KG1 (cell line): Measurements from ENCODE around the gene PHF21B.
"Not testable (repeated sequence)": the region's sequence is repeated elsewhere in the genome, so short reads cannot be mapped to it uniquely, and the experiment has no call there.

Experiments
- DNase-seq: peaks from one replicate; lab custom pipeline; 2025; lab: John Stamatoyannopoulos, UW

The PHF21B gene

DNA sequence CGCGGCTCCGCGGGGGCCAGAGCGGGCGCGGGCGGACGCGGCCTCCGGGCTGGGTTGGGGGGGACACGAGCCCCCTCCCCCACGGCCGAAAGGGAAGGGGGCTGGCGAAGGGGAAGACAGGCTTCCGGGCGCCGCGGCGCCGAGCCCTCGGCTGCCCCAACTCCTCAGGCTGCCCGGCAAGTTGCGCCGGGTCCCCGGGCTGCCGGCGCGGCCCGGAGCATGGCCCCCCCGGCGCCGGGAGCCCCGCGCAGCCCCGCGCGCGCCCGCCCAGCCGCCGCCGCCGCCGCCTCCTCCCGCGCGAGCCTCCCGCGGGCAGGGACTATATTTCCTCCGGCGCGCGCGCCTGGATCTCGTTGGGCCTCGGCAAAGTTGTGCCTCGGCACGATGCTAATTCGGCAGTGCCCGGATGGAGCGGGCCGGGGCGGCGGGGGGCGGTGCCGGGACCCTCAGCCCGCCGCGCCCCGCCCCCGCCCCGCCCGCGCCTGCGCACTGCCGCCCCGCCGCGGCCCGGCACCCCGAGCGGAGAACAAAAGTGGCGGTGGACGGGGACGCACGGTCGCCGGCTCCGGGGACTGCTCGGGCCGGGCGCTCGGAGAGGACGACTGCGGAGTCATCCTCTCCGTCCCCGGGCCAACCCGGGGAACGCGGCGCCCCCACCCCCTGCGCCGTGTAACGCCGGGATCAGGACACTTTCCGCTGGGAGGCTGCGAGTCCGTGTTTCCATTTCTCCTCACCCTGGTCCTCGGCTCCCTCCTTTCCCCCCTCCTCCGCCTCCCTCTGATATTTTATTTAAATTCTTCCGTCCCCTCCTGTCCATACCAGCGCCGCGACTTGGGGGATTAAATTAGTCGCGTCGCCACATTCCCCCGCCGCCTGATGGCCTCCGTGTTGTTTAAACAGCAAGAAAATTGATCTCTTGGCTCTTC is at the start of gene PHF21B:
PHF21B (minus strand) TSS at position 400 of the 926 bp plus-strand sequence. CDS start 456 bp downstream, outside the sequence.
- DNase-seq, result no peak

DNA sequence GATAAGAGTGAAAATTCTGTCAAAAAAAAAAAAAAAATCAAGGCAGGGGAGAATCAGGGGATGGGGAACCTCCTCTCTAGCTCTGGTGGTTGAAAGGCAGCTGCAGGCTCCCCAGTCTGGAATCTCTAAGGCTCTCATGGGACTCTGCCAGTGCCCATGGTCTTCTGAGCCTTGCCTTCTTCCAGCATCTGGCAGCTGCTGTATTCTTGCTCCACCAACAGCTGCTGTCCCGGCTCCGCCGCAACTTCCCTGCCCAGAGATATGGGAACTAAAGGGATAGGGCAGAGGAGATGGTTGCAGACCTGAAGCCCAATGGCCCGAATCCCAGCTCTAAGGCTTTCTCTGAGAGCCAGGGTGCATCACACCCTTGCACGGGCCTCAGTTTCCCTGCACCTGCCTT is 49.5 kb upstream of the PHF21B start:
- DNase-seq, result no peak

DNA sequence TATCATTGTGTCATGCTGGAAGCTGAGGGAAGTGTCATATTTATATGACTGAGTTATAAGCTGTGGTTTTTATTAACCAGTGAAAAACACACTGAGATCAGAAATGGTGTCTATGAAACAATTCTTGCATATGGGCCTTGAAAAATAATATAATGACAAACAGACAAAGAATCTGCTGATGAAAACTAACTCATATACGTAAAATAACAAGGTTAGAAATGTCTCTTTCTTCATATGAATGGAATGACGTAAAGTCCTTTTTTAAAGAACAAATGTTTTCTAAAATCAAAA is 48.8 kb upstream of the PHF21B start:
- no peak for DNase-seq

DNA sequence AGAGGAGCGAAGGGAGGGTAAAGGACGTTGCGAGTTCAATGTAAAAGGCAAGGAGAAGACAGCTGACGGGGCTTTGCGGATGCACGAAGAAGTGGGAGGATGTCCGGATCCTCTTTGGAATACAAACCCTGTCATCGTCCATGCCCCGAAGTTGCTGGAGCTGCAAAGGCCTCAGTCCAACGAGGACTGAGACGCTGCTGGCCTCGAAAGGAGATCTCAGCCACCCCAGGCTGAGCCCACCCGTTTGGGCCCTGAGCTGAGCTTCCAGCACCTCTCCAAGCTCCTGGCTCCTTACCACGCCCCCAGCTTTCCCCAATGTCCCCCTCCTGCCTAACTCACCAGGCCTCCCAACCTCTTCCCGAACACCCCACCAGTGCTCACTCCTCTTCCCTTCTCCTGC is 46.1 kb upstream of the PHF21B start:
- DNase-seq, result no peak

DNA sequence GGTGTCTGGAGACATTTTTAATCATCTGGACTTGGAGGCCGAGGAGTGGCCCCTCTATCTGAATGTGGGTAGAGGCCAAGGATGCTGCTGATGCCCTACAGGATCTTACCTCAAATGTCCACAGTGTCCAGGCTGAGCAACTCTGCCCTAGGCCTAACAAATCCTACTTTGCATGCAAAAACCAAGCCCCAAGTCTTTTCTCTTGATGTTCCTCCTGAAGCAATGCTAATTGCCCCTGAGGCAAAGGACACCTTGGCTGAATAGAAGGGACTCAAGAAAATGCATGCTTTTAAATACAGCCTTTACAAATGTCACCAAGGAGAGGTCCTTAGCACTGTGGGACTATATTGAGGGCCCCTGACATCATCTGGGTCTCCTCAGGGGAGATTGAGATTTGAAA is 43.8 kb upstream of the PHF21B start:
- no peak for DNase-seq

DNA sequence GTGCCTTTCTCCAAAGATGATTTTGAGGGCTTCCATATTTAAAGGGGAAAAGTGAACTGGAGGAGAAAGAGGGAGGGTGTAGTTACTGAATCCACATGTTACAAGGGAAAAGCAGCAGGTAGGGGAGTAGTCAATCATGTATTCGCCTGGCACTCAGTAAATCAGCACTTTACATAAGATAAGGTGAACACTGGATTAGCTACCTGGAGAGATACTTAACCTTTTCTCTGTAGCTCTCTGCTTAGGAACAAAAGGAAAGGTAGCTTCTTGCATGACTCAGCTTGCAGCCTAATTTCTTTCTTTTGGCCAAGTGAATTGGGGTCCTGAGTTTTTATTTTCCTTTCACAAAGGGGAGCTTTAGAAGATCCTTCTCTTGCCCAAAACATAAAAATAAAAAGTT is 43.3 kb upstream of the PHF21B start:
- no peak for DNase-seq

DNA sequence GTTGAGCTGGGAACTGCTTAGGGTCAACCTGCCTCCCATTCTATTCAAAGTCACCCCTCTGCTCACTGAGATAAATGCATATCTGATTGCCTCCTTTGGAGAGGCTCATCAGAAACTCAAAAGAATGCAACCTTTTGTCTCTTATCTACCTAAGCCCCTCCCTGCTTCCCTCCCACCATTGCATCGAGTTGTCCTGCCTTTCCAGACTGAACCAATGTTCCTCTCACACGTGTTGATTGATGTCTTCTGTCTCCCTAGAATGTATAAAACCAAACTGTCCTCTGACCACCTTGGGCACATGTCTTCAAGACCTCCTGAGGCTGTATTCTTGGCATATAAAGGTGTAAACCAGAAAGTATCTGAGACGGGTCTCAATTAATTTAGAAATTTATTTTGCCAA is 42.9 kb upstream of the PHF21B start:
- DNase-seq, result not testable (repeated sequence)

DNA sequence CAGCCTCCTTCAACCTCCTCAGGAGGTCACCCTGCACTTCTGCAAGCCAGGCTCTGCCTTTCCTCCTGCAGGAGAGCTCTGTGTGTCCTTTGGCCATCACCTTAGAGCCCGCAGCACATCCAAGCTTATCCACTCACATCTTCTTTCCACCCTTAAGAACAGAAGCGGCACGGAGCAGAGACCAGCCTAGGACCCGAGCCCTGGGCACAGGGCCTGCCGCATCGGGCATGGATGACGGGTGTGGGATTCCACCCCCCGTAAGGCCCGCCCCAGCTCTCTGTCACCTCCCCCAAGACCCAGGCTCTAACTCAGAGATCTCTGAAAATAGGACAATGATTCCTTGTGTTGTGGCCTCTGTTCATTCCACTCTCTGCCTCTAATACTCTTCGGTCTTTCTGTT is 42.1 kb upstream of the PHF21B start:
- no peak for DNase-seq

DNA sequence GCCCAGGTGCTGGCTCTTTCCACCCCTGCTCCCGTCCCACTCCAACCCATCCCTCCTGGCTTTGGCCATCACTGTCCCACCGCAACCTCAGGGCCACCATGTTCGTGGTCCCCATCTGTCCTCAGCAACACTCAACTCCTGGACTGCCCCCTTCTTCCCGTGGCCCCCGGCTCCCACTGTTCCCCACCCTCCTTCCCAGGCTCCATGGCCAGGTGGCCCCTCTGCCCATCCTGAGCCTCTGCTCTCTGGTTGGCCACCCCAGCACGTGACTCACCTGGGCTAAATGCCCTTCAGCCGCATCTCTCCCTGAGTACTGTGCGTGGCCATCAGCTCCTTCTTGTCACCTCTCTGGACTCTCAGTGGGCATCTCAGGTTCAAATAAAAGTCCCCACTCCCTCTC is 41.6 kb upstream of the PHF21B start:
- DNase-seq, result no peak

DNA sequence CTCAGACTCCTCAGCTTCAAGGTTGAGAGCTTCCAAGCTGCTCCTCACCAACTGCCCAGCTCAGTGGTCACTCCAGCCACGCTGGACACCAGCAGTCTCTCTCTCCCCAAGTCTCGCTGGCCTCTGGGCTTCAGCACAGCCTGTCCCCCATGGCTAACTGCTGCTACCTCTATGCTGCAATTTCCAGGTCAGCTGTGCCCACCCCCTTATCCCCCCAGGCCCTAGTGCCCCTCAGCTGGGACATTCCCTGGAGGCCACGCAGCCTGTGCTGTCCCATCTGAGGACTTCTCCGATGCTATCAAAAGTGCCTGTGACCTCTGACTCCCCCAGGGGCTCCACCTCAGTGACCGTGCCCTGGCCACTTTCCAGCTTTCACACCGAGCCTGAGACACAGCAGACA is 37.5 kb upstream of the PHF21B start:
- no peak for DNase-seq

DNA sequence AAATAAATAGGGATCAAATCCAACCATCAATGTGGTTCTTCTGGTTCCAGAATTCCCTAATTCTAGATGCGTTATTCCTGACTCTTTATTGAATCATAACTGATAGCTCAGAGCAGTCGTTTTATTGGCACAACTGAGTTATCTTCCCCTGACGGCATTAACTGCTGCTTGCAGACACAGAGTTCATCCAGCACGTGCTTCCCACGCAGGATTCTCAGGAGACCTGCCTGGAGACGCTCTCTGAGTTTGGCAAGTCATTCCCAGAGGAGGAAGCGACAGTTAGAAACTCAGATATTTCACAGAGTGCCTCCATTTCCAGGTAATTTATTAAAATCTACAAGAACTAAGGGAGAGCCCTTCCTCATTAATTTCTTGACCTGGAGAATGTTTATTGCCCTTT is 35.4 kb upstream of the PHF21B start:
- DNase-seq, result no peak

DNA sequence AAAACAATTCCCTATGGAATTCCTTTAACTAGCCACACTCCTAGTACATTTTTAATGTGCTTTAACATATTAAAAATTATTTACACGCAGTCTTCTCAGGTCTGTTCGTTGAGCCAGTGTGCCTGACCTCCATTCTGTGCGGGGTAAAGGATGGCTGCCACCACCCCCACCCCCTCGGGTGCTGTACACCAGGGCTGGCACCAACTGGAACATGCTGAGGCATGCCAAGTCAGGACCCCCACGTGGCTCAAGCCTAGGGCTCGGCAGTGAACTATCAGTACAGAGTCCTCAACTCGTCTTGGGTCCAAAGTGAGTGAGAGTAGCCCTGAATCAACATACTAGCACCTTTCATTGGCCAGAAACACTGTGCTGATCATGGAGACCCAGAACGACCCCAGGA is 32.5 kb upstream of the PHF21B start:
- no peak for DNase-seq

DNA sequence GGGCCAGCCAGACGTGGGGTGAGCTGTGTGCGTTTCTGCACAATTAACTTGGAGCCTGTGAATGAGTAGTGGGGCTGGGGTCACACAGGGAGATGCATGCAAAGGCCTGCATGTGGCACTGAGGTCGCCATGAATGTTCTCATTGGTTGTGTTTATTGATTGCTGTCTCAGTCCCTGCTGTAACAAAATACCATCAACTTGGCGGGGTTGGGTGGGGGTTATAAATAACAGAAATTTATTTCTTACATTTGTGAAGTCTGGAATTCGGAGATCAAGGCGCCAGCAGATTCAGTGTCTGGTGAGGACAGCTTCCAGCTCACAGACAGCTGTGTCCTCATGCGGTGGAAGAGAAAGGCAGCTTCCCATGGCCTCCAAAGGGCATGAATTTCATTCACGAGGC is 29.3 kb upstream of the PHF21B start:
- no peak for DNase-seq

DNA sequence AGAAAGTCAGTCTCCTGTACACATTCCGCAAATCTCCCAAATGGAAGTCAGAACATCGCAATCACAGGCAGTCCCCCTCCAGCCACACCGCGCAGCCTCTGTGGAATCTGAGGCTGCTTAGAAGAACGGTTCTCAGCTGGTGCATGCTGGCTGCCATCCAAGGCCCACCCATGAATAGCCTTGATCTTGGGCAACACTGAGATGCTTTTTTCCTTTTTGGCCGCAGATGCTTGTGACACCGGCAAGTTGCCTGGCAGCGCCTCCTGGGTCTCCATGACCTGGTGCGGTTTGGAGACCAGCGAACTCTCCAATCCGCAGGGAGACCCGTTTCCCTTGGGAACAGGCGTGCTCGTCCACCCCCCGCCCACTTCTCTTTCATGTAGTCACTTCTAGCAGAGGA is 26.3 kb upstream of the PHF21B start:
- no peak for DNase-seq

DNA sequence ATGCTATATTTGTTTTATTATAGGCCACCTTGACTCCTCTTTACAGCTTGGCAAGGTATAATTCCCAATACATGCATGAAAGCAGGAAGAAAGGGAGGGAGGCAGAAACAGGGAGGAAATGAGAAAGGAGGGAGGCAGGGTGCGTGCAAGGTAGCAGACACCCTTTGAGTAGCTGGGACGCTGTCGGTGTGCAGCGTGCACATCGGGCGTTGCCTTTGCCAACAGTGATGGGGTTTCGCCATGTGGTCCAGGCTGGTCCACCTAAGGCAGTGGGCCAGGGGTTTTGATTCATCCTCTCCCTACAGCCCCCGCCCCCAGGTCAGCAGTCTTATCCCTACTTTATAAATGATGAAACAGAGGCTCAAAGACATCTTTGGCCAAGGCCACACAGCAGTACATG is 25.0 kb upstream of the PHF21B start:
- no peak for DNase-seq

DNA sequence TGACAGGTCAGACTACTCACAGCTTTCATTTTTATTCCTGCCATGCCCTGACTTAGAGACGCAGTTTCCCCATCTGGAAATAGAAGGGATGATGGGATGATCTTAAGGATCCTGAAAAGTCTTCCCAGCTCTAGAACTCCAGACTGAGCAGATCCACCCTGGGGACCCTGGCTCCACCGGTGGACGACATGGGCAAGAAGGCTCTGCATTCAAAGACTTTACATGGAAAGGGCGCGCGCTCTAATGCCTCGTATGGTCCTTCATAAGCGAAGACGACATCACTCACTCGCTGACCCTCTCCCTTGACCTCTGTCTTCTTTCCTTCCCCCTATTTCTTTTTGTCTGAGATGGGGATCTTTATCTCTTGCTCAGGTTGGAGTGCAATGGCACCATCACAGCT is 24.4 kb upstream of the PHF21B start:
- no peak for DNase-seq

DNA sequence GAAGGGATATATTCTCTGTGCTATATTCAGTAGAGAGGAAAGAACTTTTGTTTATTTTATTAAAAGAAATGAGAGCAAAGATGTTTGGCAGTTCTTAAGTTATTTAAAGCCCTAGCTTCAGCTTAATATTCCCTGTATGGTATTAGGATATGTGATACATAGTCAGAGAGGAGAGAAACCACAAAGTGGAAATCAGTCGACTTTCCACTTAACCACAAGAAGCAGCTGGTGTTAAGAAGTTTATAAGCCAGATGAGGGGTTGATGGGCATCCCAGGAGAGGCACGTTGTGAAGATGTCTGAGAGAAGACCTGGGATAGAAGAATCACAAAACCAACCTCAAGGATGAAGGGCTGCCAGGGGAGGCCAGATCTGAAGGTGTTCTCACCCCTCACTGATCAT is 23.3 kb upstream of the PHF21B start:
- DNase-seq, result no peak

DNA sequence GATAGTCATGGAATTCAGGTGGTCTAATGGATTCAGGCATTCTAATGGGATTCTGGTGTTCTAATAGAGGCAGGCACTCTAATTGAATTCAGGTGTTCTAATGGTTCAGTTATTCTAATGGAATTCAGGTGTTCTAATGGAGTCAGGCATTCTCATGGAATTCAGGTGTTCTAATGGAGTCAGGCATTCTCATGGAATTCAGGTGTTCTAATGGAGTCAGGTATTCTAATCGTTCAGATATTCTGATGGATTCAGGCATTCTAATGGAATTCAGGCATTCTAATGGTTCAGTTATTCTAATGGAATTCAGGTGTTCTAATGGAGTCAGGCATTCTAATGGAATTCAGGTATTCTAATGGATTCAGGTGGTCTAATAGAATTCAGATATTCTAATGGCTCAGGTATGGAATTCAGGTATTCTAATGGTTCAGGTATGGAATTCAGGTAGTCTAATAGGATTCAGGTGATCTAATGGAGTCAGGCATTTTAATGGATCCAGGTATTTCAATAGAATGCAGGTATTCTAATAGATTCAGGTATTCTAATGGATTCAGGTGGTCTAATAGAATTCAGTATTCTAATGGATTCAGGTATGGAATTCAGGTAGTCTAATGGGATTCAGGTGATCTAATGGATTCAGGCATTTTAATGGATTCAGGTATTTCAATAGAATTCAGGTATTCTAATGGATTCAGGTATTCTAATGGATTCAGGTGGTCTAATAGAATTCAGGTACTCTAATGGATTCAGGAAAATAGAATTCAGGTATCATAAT is 22.0 kb upstream of the PHF21B start:
- DNase-seq, result no peak

DNA sequence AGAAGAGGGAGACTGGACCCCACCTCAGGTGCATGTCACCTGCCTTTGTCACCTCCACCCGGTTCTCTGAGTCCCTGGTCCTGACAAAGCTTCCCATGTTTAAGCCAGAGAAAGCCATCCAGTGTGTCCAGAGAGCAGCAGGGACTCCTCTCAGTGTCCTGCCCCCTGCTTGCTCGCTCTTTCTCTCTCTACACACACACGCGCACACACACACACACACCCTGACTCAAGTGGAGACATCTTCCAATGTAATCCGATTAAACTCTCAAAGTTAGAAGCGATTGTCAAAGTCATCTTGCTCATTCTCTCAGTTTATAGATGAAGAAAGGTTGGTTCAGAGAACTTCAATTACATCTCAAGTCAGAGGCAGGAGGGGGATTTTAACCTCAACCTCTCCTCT is 19.7 kb upstream of the PHF21B start:
- no peak for DNase-seq

DNA sequence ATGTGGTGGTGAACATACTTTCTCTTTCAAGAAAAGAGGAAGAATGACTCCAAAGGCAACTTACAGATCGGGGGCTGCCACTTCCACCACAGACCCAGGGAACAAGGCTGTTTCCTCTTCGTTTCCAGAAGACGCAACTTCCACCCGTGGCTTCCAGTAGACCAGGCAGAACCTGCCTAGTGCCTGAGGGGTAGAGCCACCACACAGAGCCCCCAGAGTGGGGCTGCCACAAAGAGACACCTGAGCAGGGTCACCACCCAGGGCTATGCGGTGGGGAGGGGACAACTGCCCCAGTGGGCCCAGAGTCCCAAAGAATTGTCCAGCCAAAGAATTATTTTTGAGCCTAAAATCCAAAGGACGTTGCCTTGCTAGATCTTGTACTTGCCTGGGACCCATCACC is 16.7 kb upstream of the PHF21B start:
- DNase-seq, result no peak

DNA sequence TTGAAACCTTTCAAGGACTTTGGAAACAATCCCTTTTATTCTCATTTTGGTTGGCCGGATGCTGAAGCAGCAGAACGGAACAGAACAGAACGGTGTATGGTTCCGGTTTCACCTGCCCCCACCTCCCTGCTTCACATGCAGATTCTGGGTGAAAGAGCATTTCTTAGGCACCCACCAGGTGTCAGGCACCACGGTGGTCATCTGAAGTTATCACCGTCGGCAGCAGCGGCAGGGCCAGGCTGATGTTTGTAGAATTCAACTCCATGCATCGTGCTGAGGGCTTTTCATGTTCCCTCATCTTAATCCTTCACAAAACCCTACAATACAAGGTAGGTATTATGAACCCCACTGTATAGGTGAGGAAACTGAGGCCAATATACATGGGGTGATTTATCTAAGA is 13.6 kb upstream of the PHF21B start:
- no peak for DNase-seq

DNA sequence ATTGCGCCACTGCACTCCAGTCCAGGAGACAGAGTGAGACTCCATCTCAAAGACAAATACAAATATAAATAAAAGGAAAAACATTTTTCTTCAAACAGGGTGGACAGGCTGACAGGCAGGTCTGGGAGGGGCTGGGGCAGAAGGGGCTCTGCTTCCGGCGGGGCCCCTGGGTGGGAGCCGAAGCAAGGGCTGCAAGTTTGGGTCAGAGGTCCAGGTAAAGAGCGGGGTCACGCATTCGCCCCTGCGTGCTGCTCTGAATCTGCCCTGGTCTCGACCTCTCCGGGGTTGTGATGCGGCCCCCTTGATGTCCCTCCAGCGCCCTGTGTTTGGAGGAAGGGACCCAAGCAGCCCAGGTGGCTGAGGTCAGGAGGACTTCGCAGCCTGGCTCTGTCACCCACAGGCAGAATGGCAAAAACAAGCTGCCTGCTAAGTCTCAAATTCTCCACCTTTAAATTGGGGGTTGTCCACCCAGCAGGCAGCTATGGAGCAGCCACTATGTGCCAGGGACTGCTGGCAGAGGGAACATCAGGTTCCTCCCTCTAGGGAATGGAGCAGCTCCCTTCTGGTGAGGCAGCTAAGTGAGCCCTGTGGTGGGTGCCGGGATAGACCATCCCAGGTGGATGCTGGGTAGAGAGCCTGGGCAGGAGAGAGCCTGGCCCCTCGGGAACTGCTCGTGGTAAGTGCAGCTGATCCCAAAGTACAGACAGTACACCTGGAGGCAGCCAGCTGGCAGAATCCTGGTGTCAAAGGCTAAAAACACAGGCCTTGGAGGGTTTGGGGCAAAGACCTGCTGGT is 10.3 kb upstream of the PHF21B start:
- no peak for DNase-seq

DNA sequence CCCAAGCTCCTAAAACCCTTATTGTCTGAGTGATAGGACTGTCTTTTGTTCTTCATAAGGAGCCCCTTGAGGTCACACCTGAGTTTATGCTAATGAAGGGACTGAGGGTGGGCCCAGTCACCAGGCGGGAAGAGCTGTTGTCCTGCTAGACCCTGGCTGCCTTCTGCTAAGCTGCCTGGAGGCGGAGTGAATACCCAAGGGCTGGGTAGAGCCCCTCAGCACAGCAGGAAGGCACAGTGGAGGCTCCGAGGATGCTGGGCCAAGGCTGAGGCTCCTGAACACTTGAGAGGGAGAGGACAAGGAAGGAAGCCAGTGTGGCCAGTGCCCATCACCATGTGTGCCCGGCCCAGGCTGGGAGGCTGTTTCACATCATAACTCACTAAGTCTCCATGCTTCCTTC is 4.8 kb upstream of the PHF21B start:
- no peak for DNase-seq
